Upper lobe of right lung (tissue), 1 donor: ENCODE data around the gene TOR1B. TPM values are rescaled to one million over a fixed set of nuclear protein-coding genes. Genes with fewer than 3 reads are reported as not detected.

Experiments
- ATAC-seq: fragments of 200-7000 bp; cut with Tn5 transposase; one replicate; pipeline ENCODE4 v1.9.1; 2020; ENCODE audit warnings: mild to moderate bottlenecking, moderate library complexity
- DNase-seq: peaks from one replicate; pipeline ENCODE4 v3.0.0-alpha.2; 2020
- H3K27ac ChIP-seq: fragments of 200-600 bp; one replicate; pipeline ENCODE4 v1.8.0; 2022
- H3K27me3 ChIP-seq: fragments of 200-600 bp; one replicate; pipeline ENCODE4 v1.8.0; 2022; ENCODE audit warnings: mild to moderate bottlenecking
- H3K36me3 ChIP-seq: fragments of 200-600 bp; one replicate; pipeline ENCODE4 v1.8.0; 2022
- H3K4me1 ChIP-seq: fragments of 200-600 bp; one replicate; pipeline ENCODE4 v1.8.0; 2022
- H3K4me3 ChIP-seq: fragments of 200-600 bp; one replicate; pipeline ENCODE4 v1.8.0; 2022; ENCODE audit warnings: mild to moderate bottlenecking
- H3K9me3 ChIP-seq: fragments of 200-600 bp; one replicate; pipeline ENCODE4 v1.8.0; 2022
- CTCF ChIP-seq: fragments of 200-600 bp; IDR thresholded peaks from one replicate; pipeline ENCODE4 v1.8.0; 2022; ENCODE audit warnings: antibody characterized with exemption
- intact Hi-C: fragments of 100-400 bp; cut with DNase I; formaldehyde crosslinking; loops from one replicate; pipeline ENCODE4 v1.11.0; 2022
- total RNA-seq: library from RNA; stranded (reverse); fragmentation: NEBNext Ultra II Directional; extraction: Animal tissue kit (Norgen Biotek cat#: 25700); gene quantifications from one replicate; pipeline ENCODE4 v1.2.1, GENCODE V29; 2021
- donor health status: DM: no; HTN: yes; CAD: no; lungs with severe emphysema.

Gene TOR1B
- total RNA-seq, 1 donor from 2014 or later, result 26.0 TPM

GRCh38 chr9:129765764-129766317, 37.1 kb upstream of the TOR1B start:
- no peaks in the 10 kb centered on the region for H3K27me3 ChIP-seq
- H3K27ac ChIP-seq, result no peak overlapping the region
- ATAC-seq (no peak), DNase-seq (no peak)
- H3K36me3 ChIP-seq, result no peaks in the 10 kb centered on the region
- no peaks in the 10 kb centered on the region for H3K9me3 ChIP-seq
- no peak for TF ChIP-seq CTCF
- intact Hi-C loops, result no loop called here
- no peak overlapping the region for H3K4me3 ChIP-seq
- H3K4me1 ChIP-seq, result peaks cover 14% of the 10 kb centered on the region

GRCh38 chr9:129768486-129768885, 34.5 kb upstream of the TOR1B start:
- ATAC-seq, result no peak
- DNase-seq, result no peak
- no peak for TF ChIP-seq CTCF
- Histone ChIP-seq H3K27me3 (no peaks in the 10 kb centered on the region), H3K9me3 (no peaks in the 10 kb centered on the region), H3K36me3 (no peaks in the 10 kb centered on the region), H3K4me3 (no peak overlapping the region), H3K27ac (no peak overlapping the region), H3K4me1 (peaks cover 4% of the 10 kb centered on the region)
- intact Hi-C loops, result no loop called here

- no peaks in the 10 kb centered on the region for H3K36me3 ChIP-seq
- no peak for TF ChIP-seq CTCF
Observed at GRCh38 chr9:129769669-129770068, 33.3 kb upstream of the TOR1B start.

GRCh38 chr9:129770741-129771140, 32.2 kb upstream of the TOR1B start:
- no peak for TF ChIP-seq CTCF
- Histone ChIP-seq H3K9me3 (no peaks in the 10 kb centered on the region), H3K4me3 (no peak overlapping the region), H3K27me3 (no peaks in the 10 kb centered on the region), H3K4me1 (no peaks in the 10 kb centered on the region), H3K27ac (no peak overlapping the region), H3K36me3 (no peaks in the 10 kb centered on the region)
- DNase-seq, result no peak
- no peak for ATAC-seq
- intact Hi-C loops, result no loop called here

More at GRCh38 chr9:129769669-129770068, 33.3 kb upstream of the TOR1B start:
- no peak overlapping the region for H3K4me3 ChIP-seq
- no peaks in the 10 kb centered on the region for H3K9me3 ChIP-seq
- ATAC-seq, result no peak
- H3K4me1 ChIP-seq, result no peaks in the 10 kb centered on the region
- no peak overlapping the region for H3K27ac ChIP-seq
- no peak for DNase-seq
- no peaks in the 10 kb centered on the region for H3K27me3 ChIP-seq
- intact Hi-C loops, result no loop called here

- no peak for TF ChIP-seq CTCF
- intact Hi-C loops, result no loop called here
- H3K27ac ChIP-seq, result no peak overlapping the region
- peaks cover 18% of the 10 kb centered on the region for H3K4me1 ChIP-seq
- H3K36me3 ChIP-seq, result no peaks in the 10 kb centered on the region
- H3K27me3 ChIP-seq, result no peaks in the 10 kb centered on the region
- no peaks in the 10 kb centered on the region for H3K9me3 ChIP-seq
- ATAC-seq (peak; percentile 84), DNase-seq (peak; percentile 81)
- no peak overlapping the region for H3K4me3 ChIP-seq
Observed at GRCh38 chr9:129773262-129774048, 29.5 kb upstream of the TOR1B start.
